Neural progenitor cell (in vitro differentiated cells): ENCODE results near the gene TRIM25.

Experiments used
- EZH2phosphoT487 ChIP-seq: fragments of 200-600 bp; sonication (generic); IDR thresholded peaks from 2 replicates; pipeline ENCODE4 v1.6.1; 2017; ENCODE audit warnings: antibody characterized with exemption
- TF ChIP-seq, protein P1 (sequence below): fragments of 200-600 bp; sonication (generic); IDR thresholded peaks from 2 replicates; pipeline ENCODE4 v1.5.1; 2017; ENCODE audit warnings: antibody characterized with exemption, mild to moderate bottlenecking

DNA sequence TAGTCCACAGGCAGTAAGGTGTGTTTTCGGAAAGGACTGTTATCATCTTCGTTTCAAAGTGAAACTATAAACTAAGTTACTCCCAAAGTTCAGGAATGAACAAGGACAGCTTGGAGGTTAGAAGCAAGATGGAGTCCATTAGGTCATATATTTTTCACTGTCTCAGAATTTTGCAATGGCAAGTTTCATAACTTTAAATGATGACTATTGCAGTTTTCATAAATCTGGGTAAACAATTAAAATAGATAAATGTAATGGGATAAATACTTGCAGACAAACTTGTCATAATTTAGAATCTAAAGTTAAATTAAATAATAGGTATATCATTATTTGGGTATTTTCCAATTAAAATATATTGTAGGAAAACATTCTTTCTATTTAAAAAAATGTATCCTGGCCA lies 14.7 kb upstream of the TRIM25 start:
- no peak for TF ChIP-seq EZH2phosphoT487
- TF ChIP-seq, protein P1, sequence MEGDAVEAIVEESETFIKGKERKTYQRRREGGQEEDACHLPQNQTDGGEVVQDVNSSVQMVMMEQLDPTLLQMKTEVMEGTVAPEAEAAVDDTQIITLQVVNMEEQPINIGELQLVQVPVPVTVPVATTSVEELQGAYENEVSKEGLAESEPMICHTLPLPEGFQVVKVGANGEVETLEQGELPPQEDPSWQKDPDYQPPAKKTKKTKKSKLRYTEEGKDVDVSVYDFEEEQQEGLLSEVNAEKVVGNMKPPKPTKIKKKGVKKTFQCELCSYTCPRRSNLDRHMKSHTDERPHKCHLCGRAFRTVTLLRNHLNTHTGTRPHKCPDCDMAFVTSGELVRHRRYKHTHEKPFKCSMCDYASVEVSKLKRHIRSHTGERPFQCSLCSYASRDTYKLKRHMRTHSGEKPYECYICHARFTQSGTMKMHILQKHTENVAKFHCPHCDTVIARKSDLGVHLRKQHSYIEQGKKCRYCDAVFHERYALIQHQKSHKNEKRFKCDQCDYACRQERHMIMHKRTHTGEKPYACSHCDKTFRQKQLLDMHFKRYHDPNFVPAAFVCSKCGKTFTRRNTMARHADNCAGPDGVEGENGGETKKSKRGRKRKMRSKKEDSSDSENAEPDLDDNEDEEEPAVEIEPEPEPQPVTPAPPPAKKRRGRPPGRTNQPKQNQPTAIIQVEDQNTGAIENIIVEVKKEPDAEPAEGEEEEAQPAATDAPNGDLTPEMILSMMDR: no peak
